ENCODE measurements around the gene PFKM.

PFKM gene

DNA sequence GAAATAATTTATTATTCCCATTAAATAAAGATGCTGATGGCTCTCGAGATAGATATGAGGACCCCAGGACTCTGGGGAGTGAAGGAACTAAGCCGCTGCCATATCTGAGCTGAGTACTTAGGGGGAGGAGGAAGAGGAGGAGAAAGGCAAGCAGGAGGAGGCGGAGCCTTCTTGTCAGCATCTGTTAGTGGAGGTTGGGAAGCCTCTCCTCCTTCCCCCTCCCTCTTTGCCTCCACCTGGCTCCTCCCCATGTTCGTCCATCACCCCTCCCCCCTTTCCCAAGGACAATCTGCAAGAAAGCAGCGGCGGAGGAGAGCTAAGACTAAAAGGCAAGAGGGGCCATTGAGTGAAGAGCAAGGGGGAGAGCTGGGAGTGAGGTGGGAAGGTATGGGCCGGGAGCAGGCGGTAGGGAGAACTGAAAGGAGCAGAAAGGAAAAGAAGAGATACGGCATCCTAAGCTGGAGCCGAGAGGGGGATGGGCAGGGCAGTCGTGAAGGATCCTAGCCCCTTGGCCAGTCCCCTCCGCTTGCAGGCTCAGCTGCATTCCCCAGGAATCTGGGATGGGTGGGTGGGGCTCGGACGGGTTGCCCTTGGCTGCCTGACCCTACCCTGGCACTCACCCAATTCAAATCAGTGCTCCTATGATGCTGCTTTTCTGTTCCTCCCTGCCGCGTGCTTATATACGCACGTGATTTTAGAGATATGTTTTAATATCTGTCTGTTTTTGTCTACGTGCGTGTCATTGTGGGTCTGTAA lies at the start of gene PFKM:
Gene PFKM, plus strand, starts transcription at position 287 of the 756 bp plus-strand sequence. CDS start 3,411 bp downstream, outside the sequence.
- DNase-seq = peak; percentile 81 to 83
- no peak for TF ChIP-seq POLR2A (IDR thresholded peaks at IDR 0.05; ENCODE audit: low read length)
- TF ChIP-seq GATA1 (IDR thresholded peaks at IDR 0.05; ENCODE audit: low read depth, low read length) = no peak

DNA sequence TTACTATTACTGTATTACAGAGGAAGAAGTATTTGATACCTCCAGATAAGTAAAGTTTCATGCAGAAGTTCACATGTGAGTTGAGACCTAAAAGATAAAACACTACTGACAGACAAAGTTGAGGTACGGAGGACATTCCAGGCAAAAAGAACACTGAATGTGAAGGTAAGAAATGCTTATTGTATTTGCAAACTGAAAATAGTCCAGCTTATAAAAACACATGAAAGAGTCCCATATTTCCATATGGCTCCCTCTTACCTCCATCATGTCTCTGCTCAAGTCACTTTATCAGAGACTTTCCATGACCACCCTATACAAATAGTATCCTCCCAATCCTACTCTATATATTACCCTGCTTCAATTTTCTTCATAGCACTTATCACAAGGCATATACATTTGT lies 49.1 kb upstream of the PFKM start:
- TF ChIP-seq POLR2A (IDR thresholded peaks at IDR 0.05; ENCODE audit: low read length) (no peak), GATA1 (IDR thresholded peaks at IDR 0.05; ENCODE audit: low read depth, low read length) (no peak)
- DNase-seq = no peak

DNA sequence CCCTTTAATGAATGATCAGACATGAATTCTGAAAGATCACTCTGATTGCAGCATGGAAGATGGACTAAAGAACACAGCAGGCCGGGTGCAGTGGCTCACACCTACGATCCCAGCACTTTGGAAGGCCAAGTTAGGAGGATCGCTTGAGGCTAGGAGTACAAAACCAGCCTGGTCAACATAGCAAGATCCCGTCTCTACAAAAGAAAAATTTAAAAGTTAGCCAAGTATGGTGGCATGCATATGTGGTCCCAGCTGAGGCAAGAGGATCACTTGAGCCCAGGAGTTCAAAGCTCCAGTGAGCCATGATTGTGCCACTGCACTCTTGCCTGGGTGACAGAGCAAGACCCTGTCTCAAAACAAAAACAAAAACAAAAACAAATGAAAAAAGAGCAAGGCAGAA lies 48.4 kb upstream of the PFKM start:
- TF ChIP-seq GATA1 (IDR thresholded peaks at IDR 0.05; ENCODE audit: low read depth, low read length) = no peak
- TF ChIP-seq POLR2A (IDR thresholded peaks at IDR 0.05; ENCODE audit: low read length) = no peak
- DNase-seq = no peak

DNA sequence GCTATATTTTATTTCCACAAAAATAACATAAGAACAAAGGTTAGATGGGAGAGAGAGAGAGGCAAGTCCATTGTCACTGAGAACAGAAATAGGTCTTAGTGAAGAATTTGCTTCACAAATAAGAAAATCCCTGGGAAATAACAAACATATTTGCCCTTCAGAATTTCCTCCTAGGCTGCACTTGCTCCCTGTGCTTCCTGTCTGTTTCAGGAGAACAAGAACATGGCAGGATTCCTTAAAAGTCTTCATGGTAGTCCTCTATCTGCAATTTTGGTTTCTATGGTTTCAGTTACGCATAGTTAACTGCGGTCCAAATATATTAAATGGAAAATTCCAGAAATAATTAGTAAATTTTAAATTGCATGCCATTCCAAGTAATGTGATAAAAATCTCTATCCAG lies 47.4 kb upstream of the PFKM start:
- no peak for TF ChIP-seq GATA1 (IDR thresholded peaks at IDR 0.05; ENCODE audit: low read depth, low read length)
- no peak for TF ChIP-seq POLR2A (IDR thresholded peaks at IDR 0.05; ENCODE audit: low read length)
- no peak for DNase-seq

DNA sequence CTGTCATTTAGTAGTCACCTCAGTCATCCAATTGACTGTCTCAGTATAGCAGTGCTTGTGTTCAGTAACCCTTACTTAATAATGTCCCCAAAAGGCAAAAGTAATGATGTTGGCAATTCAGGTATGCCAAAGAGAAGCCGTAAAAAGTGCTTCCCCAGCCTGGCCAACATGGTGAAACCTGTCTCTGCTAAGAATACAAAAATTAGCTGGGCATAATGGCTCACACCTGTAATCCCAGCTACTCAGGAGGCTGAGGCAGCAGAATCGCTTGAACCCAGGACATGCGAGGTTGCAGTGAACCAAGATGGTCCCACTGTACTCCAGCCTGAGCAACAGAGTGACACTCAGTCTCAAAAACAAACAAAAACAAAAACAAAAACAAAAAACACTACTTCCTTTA lies 46.9 kb upstream of the PFKM start:
- TF ChIP-seq GATA1 (IDR thresholded peaks at IDR 0.05; ENCODE audit: low read depth, low read length) = no peak
- no peak for TF ChIP-seq POLR2A (IDR thresholded peaks at IDR 0.05; ENCODE audit: low read length)
- no peak for DNase-seq

DNA sequence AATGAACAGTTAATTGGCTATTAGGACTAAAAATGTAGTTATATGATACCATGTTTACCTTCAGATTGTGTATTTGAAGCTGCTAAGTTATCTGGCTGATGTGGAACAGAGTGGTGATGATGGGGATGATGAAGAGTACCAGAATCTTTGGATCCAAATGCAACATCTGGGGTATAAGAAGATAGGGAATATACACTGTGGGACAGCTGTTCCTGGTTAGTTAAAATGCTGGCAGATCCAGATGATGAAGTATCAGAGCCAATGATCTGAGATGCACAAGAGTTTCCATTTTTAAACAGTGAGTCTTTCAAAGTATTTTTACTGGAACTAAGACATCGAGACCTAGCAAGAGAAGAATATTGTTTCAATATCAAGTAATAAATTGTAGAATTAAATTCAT lies 44.9 kb upstream of the PFKM start:
- TF ChIP-seq POLR2A (IDR thresholded peaks at IDR 0.05; ENCODE audit: low read length) (no peak), GATA1 (IDR thresholded peaks at IDR 0.05; ENCODE audit: low read depth, low read length) (no peak)
- no peak for DNase-seq

DNA sequence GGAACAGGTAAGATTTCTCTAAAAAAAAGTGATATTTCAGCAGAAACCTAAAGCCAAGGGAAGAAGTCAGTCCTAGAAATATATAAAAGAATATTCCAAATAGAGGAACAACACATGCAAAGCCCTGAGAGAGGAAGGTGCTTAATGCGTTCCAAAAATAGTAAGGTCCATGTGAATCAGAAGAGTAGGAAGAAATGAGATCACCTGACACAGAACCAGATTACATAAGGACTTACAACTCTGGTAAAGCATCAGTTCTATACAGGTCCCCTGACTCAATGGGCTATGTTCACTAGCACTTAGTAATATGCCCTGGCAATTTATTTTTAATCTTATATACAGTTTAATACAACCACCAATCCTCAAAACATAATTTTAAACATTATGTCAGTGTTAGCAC lies 43.3 kb upstream of the PFKM start:
- TF ChIP-seq GATA1 (IDR thresholded peaks at IDR 0.05; ENCODE audit: low read depth, low read length) (no peak), POLR2A (IDR thresholded peaks at IDR 0.05; ENCODE audit: low read length) (no peak)
- no peak for DNase-seq

DNA sequence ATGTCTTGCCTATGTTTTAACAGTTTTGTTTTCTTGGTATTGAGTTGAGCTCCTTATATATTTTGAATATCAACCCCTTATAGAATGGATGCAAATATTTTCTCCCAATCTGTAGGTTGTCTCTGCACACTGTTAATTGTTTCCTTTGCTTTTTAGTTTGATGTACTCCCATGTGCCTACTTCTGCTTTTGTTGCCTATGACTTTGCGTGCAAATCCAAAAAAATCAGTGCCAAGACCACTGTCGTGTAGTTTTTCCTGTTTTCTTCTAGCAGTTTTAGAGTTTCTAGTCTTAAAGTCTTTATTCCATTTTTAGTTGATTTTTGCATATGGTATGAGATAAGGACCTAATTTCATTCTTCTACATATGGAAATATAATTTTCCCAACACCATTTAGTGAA lies 42.1 kb upstream of the PFKM start:
- TF ChIP-seq GATA1 (IDR thresholded peaks at IDR 0.05; ENCODE audit: low read depth, low read length) (no peak), POLR2A (IDR thresholded peaks at IDR 0.05; ENCODE audit: low read length) (no peak)
- DNase-seq = no peak

DNA sequence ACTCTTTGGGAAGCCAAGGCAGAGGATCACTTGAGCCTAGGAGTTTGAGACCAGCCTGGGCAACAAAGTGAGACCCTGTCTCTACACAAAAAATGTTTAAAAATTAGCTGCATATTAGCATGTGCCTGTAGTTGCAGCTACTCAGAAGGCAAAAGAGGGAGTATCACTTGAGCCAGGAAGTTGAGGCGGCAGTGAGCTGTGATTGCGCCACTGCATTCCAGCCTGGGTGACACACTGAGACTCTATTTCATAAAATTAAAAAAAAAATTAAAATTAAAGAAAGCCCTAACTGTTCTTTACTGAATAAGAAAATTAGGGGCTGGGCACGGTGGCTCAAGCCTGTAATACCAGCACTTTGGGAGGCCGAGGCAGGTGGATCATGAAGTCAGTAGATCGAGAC lies 40.3 kb upstream of the PFKM start:
- TF ChIP-seq GATA1 (IDR thresholded peaks at IDR 0.05; ENCODE audit: low read depth, low read length) (no peak), POLR2A (IDR thresholded peaks at IDR 0.05; ENCODE audit: low read length) (no peak)
- DNase-seq = no peak

DNA sequence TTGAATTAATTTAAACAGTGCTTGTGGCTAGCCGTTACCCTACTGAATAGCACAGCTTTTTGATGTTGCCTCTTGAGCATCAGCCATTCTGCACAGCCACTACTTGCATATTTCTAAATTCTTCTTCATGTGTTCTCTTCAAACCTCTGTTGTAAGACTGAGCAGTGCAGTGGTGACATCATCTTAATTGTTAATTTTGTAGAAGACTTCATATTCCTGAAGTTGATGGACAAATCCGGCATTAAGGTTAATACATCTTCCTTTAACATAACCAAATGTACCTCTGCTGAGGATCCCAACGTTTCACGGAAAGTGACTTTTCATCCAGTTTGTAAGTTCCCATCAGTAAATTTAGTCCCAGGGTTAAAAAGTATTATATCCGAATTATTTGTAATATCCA lies 38.9 kb upstream of the PFKM start:
- no peak for DNase-seq
- TF ChIP-seq POLR2A (IDR thresholded peaks at IDR 0.05; ENCODE audit: low read length) (no peak), GATA1 (IDR thresholded peaks at IDR 0.05; ENCODE audit: low read depth, low read length) (no peak)

DNA sequence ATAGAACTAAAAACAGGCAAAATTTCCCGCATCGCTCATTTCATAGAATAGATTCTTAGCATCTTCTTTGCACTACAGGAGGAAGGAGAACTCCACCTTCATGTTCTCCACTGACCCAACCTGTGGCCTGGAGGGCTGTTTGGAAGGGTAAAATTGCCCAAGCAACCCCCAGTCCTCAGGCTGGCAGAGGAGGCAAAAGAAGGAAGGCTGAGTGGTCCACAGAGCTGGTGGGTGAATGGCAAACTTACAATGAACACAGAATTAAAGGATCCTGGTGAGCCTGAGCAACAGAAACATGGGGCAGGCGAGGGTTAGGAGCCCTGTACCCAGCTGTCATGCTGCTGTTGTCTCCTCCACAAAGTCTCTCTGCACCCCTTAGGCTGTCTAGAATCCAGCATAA lies 38.3 kb upstream of the PFKM start:
- no peak for TF ChIP-seq GATA1 (IDR thresholded peaks at IDR 0.05; ENCODE audit: low read depth, low read length)
- TF ChIP-seq POLR2A (IDR thresholded peaks at IDR 0.05; ENCODE audit: low read length) = no peak
- DNase-seq = no peak

DNA sequence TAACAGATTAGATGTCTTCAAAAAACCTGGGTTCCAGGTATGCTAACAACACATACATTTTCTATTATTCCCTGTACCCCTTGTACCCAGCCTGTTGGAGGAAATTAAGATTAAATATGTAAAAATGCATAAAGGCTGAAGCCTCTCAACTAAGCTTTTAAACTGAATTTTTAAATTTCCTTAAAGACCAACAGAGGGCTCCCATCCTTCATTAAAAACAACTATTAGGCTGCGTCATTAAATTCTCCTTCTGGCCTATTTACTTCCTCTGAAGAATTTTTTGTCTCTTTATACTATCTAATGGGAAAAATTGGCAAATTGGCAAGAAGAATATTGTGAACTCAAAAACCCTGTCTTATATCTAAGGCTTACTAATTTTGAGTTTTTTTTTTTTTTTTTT lies 35.1 kb upstream of the PFKM start:
- TF ChIP-seq GATA1 (IDR thresholded peaks at IDR 0.05; ENCODE audit: low read depth, low read length) (no peak), POLR2A (IDR thresholded peaks at IDR 0.05; ENCODE audit: low read length) (no peak)
- peak; percentile 25 to 50 for DNase-seq

DNA sequence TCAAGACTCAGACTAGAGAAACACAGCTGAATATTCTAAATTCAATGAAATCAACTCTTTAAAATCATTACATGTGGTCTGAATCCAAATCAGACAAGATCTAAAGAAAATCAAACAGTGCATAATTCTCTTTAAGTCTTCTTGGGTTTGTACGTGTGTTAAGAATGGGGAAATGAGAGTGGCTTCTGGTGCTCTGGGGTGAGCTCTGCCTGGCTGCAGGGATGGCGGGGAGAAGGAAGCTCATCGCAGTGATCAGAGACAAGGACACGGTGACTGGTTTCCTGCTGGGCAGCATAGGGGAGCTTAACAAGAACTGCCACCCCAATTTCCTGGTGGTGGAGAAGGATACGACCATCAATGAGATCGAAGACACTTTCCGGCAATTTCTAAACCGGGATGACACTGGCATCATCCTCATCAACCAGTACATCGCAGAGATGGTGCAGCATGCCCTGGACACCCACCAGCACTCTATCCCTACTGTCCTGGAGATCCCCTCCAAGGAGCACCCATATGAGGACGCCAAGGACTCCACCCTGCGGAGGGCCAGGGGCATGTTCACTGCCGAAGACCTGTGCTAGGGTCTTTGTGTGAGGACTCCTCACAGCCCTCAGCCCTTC lies 34.2 kb upstream of the PFKM start:
- no peak for TF ChIP-seq POLR2A (IDR thresholded peaks at IDR 0.05; ENCODE audit: low read length)
- no peak for TF ChIP-seq GATA1 (IDR thresholded peaks at IDR 0.05; ENCODE audit: low read depth, low read length)
- DNase-seq = no peak

DNA sequence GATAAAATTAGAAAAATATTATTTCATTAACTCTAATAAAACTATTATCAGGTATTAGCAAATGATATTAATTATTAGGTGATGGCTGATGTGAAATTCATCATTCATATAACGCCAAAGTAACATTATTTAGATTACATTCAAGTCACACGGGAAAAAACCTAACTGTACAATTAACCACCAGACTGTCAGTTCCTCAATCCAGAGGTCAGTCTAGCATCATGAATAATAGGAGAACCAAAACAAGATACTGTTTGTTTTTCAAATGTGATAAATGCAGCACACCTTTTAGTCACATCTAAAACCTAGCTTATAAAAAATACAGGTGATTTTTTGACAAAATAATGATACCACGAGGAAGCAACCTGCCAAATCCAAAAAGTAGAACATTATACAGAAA lies 32.8 kb upstream of the PFKM start:
- TF ChIP-seq POLR2A (IDR thresholded peaks at IDR 0.05; ENCODE audit: low read length) (no peak), GATA1 (IDR thresholded peaks at IDR 0.05; ENCODE audit: low read depth, low read length) (no peak)
- DNase-seq = no peak

DNA sequence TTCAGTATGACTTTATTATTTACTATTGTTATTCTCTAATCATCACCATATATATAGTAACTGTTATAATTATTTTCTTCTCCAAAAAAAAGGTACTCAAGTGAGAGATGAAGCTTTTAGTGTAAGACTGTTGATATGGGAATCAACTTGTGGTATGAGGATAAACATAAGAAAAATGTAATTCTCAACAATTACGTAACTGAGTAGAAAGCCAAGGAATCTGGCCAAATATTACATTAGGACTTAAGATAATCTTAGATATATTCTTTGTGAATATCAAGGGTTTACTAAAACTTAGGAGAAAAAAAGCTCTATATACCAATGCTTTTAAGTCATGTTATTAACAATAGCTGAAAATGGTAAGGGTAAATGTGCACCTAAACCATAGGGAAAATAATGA lies 26.6 kb upstream of the PFKM start:
- TF ChIP-seq POLR2A (IDR thresholded peaks at IDR 0.05; ENCODE audit: low read length) (no peak), GATA1 (IDR thresholded peaks at IDR 0.05; ENCODE audit: low read depth, low read length) (no peak)
- no peak for DNase-seq

Data from erythroblast (primary cell).